Measurements from ENCODE around the gene PXDC1. TPM values are rescaled to one million over a fixed set of nuclear protein-coding genes. Genes with fewer than 3 reads are reported as not detected.
"Not testable (repeated sequence)": the region's sequence is repeated elsewhere in the genome, so short reads cannot be mapped to it uniquely, and the experiment has no call there.

PXDC1 gene
- total RNA-seq, 1 experiment from 2014 or later = 1.4 TPM

- H3K4me3 ChIP-seq (ENCODE audit: insufficient read depth, low read depth, low read length) = no peak overlapping the region
Measured at GRCh38 chr6:3727036-3727435, 24.5 kb downstream of the PXDC1 start.

GRCh38 chr6:3726421-3726820, 25.1 kb downstream of the PXDC1 start:
- Histone ChIP-seq H3K4me3 (ENCODE audit: insufficient read depth, low read depth, low read length) (no peak overlapping the region), H3K27me3 (ENCODE audit: control insufficient read depth, insufficient read depth, low read length) (no peaks in the 10 kb centered on the region), H3K36me3 (replicated peaks; ENCODE audit: control insufficient read depth, insufficient read depth, low read length) (no peaks in the 10 kb centered on the region)
- no peak for DNase-seq

More at GRCh38 chr6:3727036-3727435, 24.5 kb downstream of the PXDC1 start:
- Histone ChIP-seq H3K27me3 (ENCODE audit: control insufficient read depth, insufficient read depth, low read length) (no peaks in the 10 kb centered on the region), H3K36me3 (replicated peaks; ENCODE audit: control insufficient read depth, insufficient read depth, low read length) (no peaks in the 10 kb centered on the region)
- no peak for DNase-seq

DNA sequence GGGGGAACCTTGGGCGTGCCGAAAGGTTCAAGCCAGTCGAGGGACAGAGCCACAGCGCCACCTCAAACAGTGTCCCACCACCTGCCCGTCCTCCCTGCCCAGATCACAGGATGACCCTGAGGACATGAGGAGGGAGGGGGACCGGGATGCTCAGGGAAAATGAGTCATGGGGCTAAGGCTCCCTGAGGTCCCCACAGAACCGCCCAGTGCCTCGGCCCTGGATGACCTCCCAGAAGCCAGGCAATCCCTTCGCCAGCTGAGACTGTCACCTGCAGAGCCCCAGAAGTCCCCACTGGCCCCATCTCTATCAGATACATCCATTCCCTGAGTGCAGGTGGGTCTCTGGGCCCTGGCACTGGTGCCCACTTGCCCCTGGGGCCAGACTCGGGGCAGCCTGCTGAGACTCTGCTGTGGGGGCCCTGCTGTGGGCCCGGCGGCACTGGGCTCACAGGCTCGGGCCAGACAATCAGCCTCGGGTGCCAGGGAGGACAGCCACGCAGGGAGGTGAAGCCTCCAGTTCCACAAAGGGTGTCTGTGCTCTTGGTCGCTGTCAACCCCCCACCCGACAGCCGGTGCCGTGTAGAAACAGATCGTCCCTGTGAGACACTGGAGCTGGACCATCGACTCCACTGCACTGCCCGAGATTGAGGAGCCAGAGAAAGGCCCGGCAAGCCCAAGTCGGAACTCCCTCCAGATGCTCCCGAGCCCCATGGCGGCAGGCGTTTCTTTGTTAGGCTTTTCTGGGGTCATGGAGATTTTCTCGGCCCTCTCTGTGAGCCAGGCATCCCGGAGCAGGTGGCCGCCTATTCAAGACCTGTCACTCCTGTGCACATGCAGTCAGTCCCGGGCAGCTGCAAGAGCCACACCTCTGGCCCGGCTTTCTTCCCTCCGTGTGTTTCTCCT, 26.1 kb downstream of the PXDC1 start:
- DNase-seq = no peak
- no peaks in the 10 kb centered on the region for H3K36me3 ChIP-seq (replicated peaks; ENCODE audit: control insufficient read depth, insufficient read depth, low read length)
- no peak overlapping the region for H3K4me3 ChIP-seq (ENCODE audit: insufficient read depth, low read depth, low read length)
- no peaks in the 10 kb centered on the region for H3K27me3 ChIP-seq (ENCODE audit: control insufficient read depth, insufficient read depth, low read length)

DNA sequence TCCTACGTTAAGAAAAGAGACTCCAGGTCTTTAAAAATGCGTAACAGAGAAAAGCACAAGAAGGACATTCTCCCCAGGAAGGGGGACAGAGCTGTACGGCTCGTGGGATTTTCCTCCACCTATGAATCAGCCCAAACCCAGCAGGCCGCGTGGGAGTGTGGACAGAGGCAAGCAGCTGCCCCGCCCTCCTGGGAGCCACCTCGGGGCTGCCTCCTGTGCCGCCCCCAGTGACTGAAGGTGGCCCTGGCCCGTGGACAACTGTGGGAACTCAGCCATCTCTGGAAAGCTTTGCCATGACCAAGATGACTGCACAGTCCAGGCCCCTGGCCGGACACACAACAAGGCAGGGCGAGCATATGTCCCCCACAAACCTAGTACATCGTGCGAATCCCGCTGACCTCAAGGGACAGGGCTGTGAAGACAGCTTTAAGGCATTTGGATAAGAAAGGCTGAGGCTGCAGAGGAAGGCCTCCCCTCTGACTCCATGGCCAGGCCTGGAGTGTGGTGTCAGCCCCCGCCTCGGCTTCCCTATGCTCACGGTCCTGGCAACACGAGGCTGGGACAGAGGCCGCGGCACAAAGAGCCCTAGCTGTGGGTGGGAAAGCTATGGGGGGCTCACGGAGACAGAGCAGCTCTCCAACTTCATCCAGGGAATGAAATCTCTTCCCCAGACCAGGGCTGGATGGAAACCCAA, 26.9 kb downstream of the PXDC1 start:
- Histone ChIP-seq H3K27me3 (ENCODE audit: control insufficient read depth, insufficient read depth, low read length) (no peaks in the 10 kb centered on the region), H3K36me3 (replicated peaks; ENCODE audit: control insufficient read depth, insufficient read depth, low read length) (no peaks in the 10 kb centered on the region), H3K4me3 (ENCODE audit: insufficient read depth, low read depth, low read length) (no peak overlapping the region)
- DNase-seq = peak; percentile 58

GRCh38 chr6:3723966-3724365, 27.5 kb downstream of the PXDC1 start:
- no peaks in the 10 kb centered on the region for H3K36me3 ChIP-seq (replicated peaks; ENCODE audit: control insufficient read depth, insufficient read depth, low read length)
- no peaks in the 10 kb centered on the region for H3K27me3 ChIP-seq (ENCODE audit: control insufficient read depth, insufficient read depth, low read length)
- no peak for DNase-seq
- H3K4me3 ChIP-seq (ENCODE audit: insufficient read depth, low read depth, low read length) = no peak overlapping the region

DNA sequence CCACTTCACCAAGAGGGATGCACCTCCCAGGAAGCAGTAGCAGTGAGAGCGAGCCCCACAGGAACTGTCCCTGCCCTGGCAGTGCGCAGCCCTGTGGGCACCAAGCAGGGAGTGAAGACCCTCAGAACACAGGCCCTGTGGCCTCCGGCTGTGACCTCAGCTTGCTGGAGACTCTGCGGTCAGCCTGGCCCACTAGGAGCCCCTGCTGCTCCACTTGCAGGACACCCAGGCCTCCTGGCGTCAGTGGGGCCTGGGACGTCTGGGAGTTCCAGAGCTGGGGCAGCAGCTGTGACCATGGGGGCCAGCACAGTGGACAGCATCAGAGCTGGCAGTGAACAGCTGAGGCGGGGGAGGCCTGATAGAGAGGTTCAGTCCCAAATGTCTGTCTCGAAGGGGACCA, 28.3 kb downstream of the PXDC1 start:
- Histone ChIP-seq H3K27me3 (ENCODE audit: control insufficient read depth, insufficient read depth, low read length) (no peaks in the 10 kb centered on the region), H3K4me3 (ENCODE audit: insufficient read depth, low read depth, low read length) (no peak overlapping the region), H3K36me3 (replicated peaks; ENCODE audit: control insufficient read depth, insufficient read depth, low read length) (no peaks in the 10 kb centered on the region)
- DNase-seq = no peak

GRCh38 chr6:3722785-3723184, 28.7 kb downstream of the PXDC1 start:
- Histone ChIP-seq H3K4me3 (ENCODE audit: insufficient read depth, low read depth, low read length) (no peak overlapping the region), H3K27me3 (ENCODE audit: control insufficient read depth, insufficient read depth, low read length) (no peaks in the 10 kb centered on the region), H3K36me3 (replicated peaks; ENCODE audit: control insufficient read depth, insufficient read depth, low read length) (no peaks in the 10 kb centered on the region)
- peak; percentile 62 for DNase-seq

DNA sequence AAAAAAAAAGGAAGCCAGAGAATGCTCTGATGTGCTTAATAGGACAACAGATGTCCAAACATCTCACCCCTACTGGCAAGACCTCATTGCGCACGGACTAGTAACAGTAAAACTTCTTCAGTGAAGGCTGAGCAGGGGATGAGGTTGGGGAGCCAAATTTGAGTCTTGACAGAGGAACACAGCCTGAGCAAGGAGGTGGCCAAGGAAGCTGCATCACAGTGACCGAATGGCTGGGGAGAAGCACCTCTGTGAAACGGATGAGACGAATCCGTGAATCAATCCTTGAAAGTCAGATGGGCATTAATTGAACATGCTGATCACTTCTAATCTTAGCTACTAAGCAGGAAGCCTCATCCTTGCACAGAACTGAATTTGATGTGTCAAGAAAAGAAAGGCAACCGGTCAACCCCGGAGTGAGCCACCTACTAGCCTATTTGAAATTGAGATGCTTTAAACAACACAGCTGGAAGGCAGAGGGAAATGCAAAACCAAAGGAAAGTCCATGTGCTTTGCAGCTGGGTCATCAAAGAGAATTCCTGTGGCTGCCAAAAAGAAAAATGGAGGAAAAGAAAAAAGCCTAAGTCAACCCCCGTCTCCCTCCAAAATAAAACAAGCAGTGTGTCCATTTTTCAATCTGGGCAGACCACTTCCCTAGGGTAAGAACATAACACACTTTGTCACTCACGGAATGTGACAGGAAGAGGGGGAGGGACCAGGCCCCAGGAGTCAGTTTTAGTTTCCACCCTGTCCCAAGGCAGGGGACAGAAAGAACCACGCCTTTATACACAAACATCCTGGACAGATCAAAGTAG, 29.5 kb downstream of the PXDC1 start:
- DNase-seq = peak; percentile 74
- no peaks in the 10 kb centered on the region for H3K27me3 ChIP-seq (ENCODE audit: control insufficient read depth, insufficient read depth, low read length)
- no peak overlapping the region for H3K4me3 ChIP-seq (ENCODE audit: insufficient read depth, low read depth, low read length)
- H3K36me3 ChIP-seq (replicated peaks; ENCODE audit: control insufficient read depth, insufficient read depth, low read length) = no peaks in the 10 kb centered on the region

GRCh38 chr6:3720770-3721169, 30.7 kb downstream of the PXDC1 start:
- H3K27me3 ChIP-seq (ENCODE audit: control insufficient read depth, insufficient read depth, low read length); DNase-seq; H3K36me3 ChIP-seq (replicated peaks; ENCODE audit: control insufficient read depth, insufficient read depth, low read length); H3K4me3 ChIP-seq (ENCODE audit: insufficient read depth, low read depth, low read length): not testable (repeated sequence)

DNA sequence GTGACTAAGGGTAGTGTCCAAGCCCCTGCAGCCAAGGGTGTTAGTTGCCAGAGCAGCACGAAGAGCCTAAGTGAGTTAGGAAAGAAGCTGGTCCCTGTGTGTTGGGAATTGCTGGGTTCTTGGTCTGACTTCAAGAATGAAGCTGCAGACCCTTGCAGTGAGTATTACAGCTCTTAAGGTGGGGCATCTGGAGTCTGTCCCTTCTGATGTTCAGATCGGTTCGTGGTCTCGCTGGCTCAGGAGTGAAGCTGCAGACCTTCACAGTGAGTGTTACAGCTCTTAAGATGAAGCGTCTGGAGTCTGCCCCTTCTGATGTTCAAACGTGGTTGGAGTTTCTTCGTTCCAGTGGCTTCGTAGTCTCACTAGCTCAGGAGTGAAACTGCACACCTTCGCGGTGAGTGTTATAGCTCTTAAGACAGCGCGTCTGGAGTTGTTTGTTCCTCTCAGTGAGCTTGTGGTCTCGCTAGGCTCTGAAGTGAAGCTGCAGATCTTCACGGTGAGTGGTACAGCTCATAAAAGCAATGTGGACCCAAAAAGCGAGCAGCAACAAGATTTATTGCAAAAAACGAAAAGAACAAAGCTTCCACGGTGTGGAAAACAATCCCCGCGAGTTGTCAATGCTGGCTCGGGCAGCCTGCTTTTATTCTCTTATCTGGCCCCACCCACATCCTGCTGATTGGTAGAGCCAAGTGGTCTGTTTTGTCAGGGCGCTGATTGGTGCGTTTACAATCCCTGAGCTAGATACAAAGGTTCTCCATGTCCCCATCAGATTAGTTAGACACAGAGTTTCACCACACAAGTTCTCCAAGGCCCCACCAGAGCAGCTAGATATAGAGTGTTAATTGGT, 31.8 kb downstream of the PXDC1 start:
- Histone ChIP-seq H3K4me3 (ENCODE audit: insufficient read depth, low read depth, low read length) (no peak overlapping the region), H3K27me3 (ENCODE audit: control insufficient read depth, insufficient read depth, low read length) (no peaks in the 10 kb centered on the region), H3K36me3 (replicated peaks; ENCODE audit: control insufficient read depth, insufficient read depth, low read length) (no peaks in the 10 kb centered on the region)
- DNase-seq = no peak

DNA sequence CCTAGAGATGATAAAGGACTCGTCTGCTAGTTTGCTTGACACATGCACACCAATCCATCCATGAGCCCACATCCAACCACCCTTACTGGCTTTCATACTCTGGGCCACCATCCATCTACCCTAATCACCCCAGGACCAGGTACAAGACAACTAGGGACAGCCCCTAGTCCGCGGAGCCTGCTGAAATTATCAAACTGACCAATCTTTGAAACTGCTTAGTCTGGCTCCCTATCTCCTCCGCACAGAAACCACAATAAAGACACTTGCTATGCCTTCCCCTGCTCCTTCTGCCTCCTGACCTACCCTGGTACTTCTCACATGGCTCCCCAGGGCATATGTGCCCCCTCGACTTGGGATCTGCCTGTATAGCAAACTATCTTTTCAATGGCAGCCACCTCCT, 33.1 kb downstream of the PXDC1 start:
- H3K27me3 ChIP-seq (ENCODE audit: control insufficient read depth, insufficient read depth, low read length) = no peaks in the 10 kb centered on the region
- H3K4me3 ChIP-seq (ENCODE audit: insufficient read depth, low read depth, low read length) = no peak overlapping the region
- no peak for DNase-seq
- no peaks in the 10 kb centered on the region for H3K36me3 ChIP-seq (replicated peaks; ENCODE audit: control insufficient read depth, insufficient read depth, low read length)

GRCh38 chr6:3715285-3715684, 36.2 kb downstream of the PXDC1 start:
- Histone ChIP-seq H3K4me3 (ENCODE audit: insufficient read depth, low read depth, low read length) (no peak overlapping the region), H3K27me3 (ENCODE audit: control insufficient read depth, insufficient read depth, low read length) (no peaks in the 10 kb centered on the region), H3K36me3 (replicated peaks; ENCODE audit: control insufficient read depth, insufficient read depth, low read length) (no peaks in the 10 kb centered on the region)
- DNase-seq = no peak

DNA sequence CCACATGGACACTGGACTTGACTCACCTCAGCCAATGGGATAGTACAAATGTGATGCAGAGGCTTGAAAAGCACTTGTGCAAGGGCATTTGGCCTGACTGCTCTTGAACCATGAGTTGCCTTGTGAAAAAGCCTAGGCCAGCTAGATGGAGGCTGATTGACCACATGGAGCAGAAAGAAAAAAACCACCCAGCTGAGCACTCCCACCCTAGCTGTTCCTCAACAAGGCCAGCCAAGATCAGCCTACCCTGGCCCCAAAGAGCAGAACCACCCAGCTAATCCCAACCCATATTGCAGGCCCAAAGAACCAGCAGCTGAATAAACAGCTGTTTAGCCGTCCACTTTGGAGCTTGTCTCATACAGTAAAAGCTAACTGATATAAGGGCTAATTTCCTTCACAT, 36.7 kb downstream of the PXDC1 start:
- no peak overlapping the region for H3K4me3 ChIP-seq (ENCODE audit: insufficient read depth, low read depth, low read length)
- H3K36me3 ChIP-seq (replicated peaks; ENCODE audit: control insufficient read depth, insufficient read depth, low read length) = no peaks in the 10 kb centered on the region
- no peaks in the 10 kb centered on the region for H3K27me3 ChIP-seq (ENCODE audit: control insufficient read depth, insufficient read depth, low read length)
- no peak for DNase-seq

GRCh38 chr6:3714111-3714510, 37.4 kb downstream of the PXDC1 start:
- Histone ChIP-seq H3K27me3 (ENCODE audit: control insufficient read depth, insufficient read depth, low read length) (no peaks in the 10 kb centered on the region), H3K4me3 (ENCODE audit: insufficient read depth, low read depth, low read length) (no peak overlapping the region), H3K36me3 (replicated peaks; ENCODE audit: control insufficient read depth, insufficient read depth, low read length) (no peaks in the 10 kb centered on the region)
- DNase-seq = no peak
